HCT116 (cell line): ENCODE results near the gene TPGS1.

ENCODE experiments used
- CEBPB ChIP-seq: IDR thresholded peaks from 2 replicates; pipeline ENCODE4 v1.6.1; 2012; ENCODE audit warnings: low read depth
- CTCF ChIP-seq, 3 experiments: fragments of 200-600 bp in 1 of 3; sonication (generic) in 1 of 3; IDR thresholded peaks in 2 of 3; conservative IDR thresholded peaks in 1 of 3; 2 replicates each; pipeline ENCODE4 v1.5.1; 2012 to 2017; ENCODE audit warnings: low read depth in 2 of 3, low read length in 2 of 3, antibody characterized with exemption in 1 of 3, borderline replicate concordance in 1 of 3, control low read depth in 1 of 3, mild to moderate bottlenecking in 1 of 3, mixed read lengths in 1 of 3, mixed run types in 1 of 3, moderate library complexity in 1 of 3; ENCODE audit not compliant: insufficient read depth in 1 of 3
- FOSL1 ChIP-seq: IDR thresholded peaks from 2 replicates; pipeline ENCODE4 v1.6.1; 2012; ENCODE audit warnings: low read depth
- MAX ChIP-seq: IDR thresholded peaks from 2 replicates; pipeline ENCODE4 v1.6.1; 2012
- POLR2A ChIP-seq: IDR thresholded peaks from 2 replicates; pipeline ENCODE4 v1.7.0; 2011; ENCODE audit warnings: borderline replicate concordance; ENCODE audit not compliant: insufficient read depth, insufficient read length; ENCODE audit errors: extremely low read depth
- REST ChIP-seq: IDR thresholded peaks from 2 replicates; pipeline ENCODE4 v1.6.1; 2012; ENCODE audit warnings: low read depth
- SIN3A ChIP-seq: IDR thresholded peaks from 2 replicates; pipeline ENCODE4 v1.6.1; 2012; ENCODE audit warnings: low read depth

- no peak for TF ChIP-seq CTCF (IDR thresholded peaks at IDR 0.05 in 2 of 3, conservative IDR thresholded peaks at IDR 0.05 in 1 of 3; ENCODE audit: borderline replicate concordance in 1 of 3, insufficient read depth in 1 of 3, low read depth in 2 of 3, low read length in 2 of 3)
- no peak for TF ChIP-seq SIN3A
- TF ChIP-seq MAX, result no peak
- TF ChIP-seq FOSL1, result no peak
- no peak for TF ChIP-seq CEBPB
- no peak for TF ChIP-seq REST
- TF ChIP-seq POLR2A, result no peak
Measured at GRCh38 chr19:474126-475078, 32.9 kb upstream of the TPGS1 start.
